HG03432 (cell line): Measurements from ENCODE around the gene CLDN14.
"Not testable (repeated sequence)": the region's sequence is repeated elsewhere in the genome, so short reads cannot be mapped to it uniquely, and the experiment has no call there.

Experiments used
- ATAC-seq: cut with Tn5 transposase; IDR thresholded peaks from one replicate; pipeline ENCODE4 v1.9.1; 2021; ENCODE audit warnings: mild to moderate bottlenecking, moderate library complexity; ENCODE audit not compliant: unreplicated experiment

The CLDN14 gene

DNA sequence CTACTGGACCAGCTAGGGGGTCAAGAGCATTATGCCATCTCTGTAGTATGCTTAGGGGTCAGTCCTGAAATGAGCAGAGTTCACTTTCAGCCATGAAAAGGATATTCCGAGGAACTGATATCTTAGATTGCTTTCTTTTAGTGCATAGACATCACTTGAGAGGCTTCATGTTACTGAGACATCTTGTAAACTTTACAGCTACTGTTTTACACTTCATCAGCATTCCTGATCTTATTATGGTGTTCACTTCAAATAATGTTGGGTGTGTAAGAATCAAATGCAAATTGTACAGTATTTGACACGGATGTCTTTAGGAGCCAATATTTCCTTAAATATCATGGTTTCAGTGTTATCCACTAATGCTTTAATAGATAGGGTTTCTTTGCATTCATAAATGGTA is 22.4 kb upstream of the CLDN14 start:
- no peak for ATAC-seq

DNA sequence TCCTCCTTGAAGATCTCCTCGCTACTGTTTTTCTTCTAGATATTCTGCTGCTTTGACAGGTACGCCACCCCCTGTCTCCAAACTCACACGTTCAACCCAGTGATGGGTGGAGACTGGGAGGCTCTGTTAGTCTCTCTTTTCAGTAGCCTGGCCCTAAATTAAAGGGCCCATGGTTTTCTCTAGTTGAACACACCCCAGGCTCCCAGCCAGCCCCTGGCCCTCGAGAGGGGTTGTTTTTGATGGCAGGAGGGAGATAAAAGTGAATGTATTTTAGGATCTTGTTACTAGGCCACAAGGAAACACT is 21.6 kb upstream of the CLDN14 start:
- no peak for ATAC-seq

GRCh38 chr21:36499578-36500471 is 19.9 kb upstream of the CLDN14 start:
- no peak for ATAC-seq

- no peak for ATAC-seq
Measured at GRCh38 chr21:36494557-36494956, 14.6 kb upstream of the CLDN14 start.

- no peak for ATAC-seq
Measured at GRCh38 chr21:36491209-36491910, 11.4 kb upstream of the CLDN14 start.

DNA sequence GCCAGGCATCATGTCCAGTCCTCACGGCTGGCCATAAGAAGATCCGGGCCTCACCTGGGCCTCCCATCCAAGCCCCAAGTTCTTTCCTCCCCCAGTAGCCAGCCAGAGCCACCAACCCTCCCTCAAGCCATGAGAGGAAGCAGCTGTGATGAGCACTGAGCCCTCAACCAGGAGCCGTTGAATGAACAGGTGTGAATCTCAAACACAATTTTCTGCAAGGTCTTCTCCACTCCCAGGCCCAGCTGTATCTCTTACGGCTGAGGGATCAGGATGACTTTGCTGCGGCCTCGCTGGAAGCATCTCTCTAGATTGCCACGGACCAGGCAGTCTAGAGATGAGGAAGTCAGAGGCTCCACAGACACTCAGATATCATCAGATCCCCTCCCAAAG is 9.8 kb upstream of the CLDN14 start:
- ATAC-seq = no peak

GRCh38 chr21:36489103-36489775 is 9.3 kb upstream of the CLDN14 start:
- ATAC-seq = no peak

- ATAC-seq = no peak
Measured at GRCh38 chr21:36487641-36488307, 7.9 kb upstream of the CLDN14 start.

- ATAC-seq = no peak
Measured at GRCh38 chr21:36486246-36486645, 6.3 kb upstream of the CLDN14 start.

DNA sequence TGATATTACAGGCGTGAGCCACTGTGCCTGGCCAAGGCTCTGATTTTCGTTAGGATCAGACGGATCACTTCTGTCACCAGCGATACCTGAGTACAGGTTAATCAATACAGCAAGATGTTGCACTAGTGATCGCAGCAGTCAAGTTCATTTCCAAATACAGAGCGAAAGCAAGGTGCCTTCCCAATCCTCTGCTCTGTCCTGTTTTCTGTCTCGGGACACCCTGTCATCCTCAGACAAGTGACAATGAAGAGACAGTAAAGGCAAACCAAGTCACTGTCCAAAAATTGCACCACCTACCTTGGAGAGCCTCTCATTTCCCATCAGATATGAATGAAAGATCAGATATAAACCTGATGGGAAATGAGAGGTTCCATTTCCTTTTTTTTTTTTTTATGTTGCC is 5.6 kb upstream of the CLDN14 start:
- no peak for ATAC-seq

DNA sequence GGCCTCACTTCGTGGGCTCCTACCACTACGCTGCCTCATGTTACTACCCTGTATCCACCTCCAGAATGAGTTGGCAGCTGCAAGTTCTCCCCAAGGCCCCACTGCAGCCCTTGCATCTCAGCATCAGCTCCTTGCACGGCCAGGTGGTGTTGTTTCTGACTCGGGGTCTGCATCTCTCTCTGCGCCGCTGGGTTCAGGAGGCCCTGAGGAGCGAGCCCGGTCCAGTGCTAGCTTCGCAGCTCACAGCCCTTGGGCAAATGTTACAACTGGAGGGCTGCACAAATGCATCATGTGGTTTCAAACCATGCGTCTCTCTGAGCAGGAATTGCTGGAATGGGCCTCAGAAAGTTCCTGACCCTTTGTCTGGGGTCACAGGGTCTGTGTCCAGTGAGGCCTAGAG is 3.2 kb upstream of the CLDN14 start:
- ATAC-seq = no peak

DNA sequence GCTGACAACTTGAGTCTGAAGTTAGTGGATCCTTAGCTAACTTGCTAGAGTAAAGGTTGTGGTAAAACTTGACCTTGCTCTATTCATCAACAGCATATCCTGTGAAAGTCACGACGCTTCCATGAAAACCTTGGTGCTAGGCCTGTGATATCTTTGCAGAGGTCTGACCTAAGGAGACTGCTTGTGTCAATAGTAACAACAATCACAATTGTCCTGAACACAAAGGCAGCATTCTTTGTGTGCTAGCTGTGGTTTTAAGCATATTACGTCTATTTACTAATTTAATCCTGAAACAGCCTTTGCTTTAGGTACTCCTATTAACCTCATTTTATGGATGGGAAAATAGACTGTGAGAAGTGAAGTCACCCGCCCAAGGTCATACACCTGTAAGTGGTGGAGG is 2.8 kb upstream of the CLDN14 start:
- no peak for ATAC-seq

DNA sequence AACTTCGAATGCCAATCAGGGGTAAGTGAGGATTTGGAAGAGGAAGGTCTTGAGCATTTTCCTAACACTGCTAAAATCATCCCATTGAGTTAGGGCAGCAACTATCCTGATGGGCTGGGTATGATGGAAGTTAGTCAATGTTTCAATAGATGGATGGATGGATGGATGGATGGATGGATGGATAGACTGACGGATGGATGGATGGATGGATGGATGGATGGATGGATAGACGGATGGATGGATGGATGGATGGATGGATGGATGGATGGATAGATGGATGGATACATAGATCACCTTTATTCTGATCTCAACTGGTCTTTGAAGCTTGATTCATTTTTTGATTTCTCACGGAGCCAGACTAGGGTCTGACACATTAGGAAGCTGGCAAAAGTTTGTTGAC is 2.3 kb upstream of the CLDN14 start:
- ATAC-seq = no peak

DNA sequence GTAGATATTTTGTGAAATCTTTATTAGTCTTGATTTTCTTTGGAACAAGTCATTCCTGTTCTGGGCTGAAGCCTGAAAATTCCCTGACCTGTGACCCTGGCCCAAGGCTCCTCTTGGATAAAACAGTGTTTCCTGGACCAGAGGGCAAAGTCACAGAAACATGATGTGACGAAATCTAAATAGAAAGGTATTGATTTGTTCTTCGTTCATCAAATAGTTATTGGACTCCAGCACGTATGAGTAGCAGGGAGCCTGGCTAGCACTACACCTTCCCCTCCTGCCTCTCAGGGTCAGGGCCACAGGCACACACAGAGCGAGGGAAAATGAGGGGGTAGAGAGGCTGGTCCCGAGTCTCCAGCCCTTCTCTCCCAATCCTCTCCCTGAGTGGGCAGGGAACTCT is 1.7 kb upstream of the CLDN14 start:
- no peak for ATAC-seq

- ATAC-seq = no peak
Measured at GRCh38 chr21:36480618-36481017, 696 bp upstream of the CLDN14 start.

- no peak for ATAC-seq
Measured at GRCh38 chr21:36478941-36479340, 981 bp downstream of the CLDN14 start.

DNA sequence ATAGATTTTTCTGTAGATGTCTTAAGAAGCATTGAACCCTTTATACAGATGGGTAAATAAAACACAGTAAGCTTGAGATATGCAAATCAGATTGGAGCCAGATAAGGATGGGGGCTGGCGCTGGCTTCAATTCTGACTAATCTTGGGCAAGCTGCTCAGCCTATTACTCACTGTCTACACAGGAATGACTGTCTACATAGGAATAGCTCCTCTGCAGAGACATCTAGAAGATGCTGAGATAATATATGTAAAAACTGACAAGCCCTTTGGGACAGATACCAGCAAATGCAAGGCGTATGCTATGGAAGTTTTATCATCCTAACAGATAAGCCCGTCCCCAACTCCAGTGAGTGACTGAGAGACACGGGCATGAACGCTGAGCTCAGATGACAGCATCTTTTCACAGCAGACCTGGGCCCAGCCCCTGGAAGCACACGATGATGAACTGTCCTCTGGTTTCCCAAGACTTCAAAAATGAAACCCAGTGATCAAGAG is 1.7 kb downstream of the CLDN14 start:
- no peak for ATAC-seq

DNA sequence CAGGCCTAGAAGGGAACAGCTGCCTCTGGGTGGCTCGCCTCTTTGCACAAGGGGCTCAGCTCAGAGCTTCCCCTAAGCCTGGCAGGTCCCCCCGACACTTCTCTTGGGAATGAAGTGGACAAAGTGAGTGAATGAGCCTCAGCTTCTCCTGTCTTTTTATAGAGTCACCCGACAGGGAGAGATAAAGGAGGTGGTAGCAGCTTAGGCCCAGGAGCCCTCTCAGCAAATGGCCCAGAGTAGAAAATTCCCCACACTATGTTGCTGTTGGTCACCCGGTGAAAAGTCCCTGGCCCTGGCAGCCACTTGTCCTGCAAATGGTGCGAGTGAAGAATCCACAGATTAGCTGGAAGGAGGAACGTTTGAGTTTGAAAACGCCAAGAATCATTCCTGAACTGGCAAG is 2.4 kb downstream of the CLDN14 start:
- no peak for ATAC-seq

GRCh38 chr21:36477001-36477400 is 2.9 kb downstream of the CLDN14 start:
- ATAC-seq = no peak

- not testable (repeated sequence) for ATAC-seq
Measured at GRCh38 chr21:36476541-36476940, 3.4 kb downstream of the CLDN14 start.

GRCh38 chr21:36474591-36474990 is 5.3 kb downstream of the CLDN14 start:
- ATAC-seq = no peak
